Thyroid gland (tissue), 4 donors: ENCODE results near the gene FOXD2. TPM values are rescaled to one million over a fixed set of nuclear protein-coding genes. Genes with fewer than 3 reads are reported as not detected.

Source experiments
- DNase-seq, 2 donors: peaks; one replicate each; pipeline ENCODE4 v3.0.0-alpha.2; 2019
- H3K27ac ChIP-seq, 3 donors: fragments of 200-600 bp; sonication (generic); 1 replicate in 2 of 3; 2 replicates in 1 of 3; pipeline ENCODE4 v1.5.1; 2016 to 2019; ENCODE audit warnings: mild to moderate bottlenecking in 1 of 3, moderate library complexity in 1 of 3
- H3K27me3 ChIP-seq: fragments of 200-600 bp; sonication (generic); one replicate; pipeline ENCODE4 v1.5.1; 2019
- H3K36me3 ChIP-seq, 2 donors: fragments of 200-600 bp; sonication (generic); one replicate each; pipeline ENCODE4 v1.5.1; 2016 to 2019
- H3K4me1 ChIP-seq, 2 donors: fragments of 200-600 bp; sonication (generic); one replicate each; pipeline ENCODE4 v1.5.1; 2017 to 2019
- H3K4me3 ChIP-seq, 3 donors: fragments of 200-600 bp; sonication (generic); replicated peaks in 1 of 3; 1 replicate in 2 of 3; 2 replicates in 1 of 3; pipeline ENCODE4 v1.5.1; 2016; ENCODE audit warnings: mild to moderate bottlenecking in 1 of 3
- H3K9me3 ChIP-seq: fragments of 200-600 bp; sonication (generic); one replicate; pipeline ENCODE4 v1.5.1; 2017
- POLR2A ChIP-seq, 2 donors: fragments of 450-650 bp; IDR thresholded peaks; one replicate each; pipeline ENCODE4 v1.6.1; 2017; ENCODE audit warnings: antibody characterized with exemption in 2 of 2, mild to moderate bottlenecking in 2 of 2, moderate library complexity in 1 of 2
- WGBS, 2 donors: methylation state at CpG; one replicate each; pipeline ENCODE4 v1.1.5; 2017; 5-methylcytosine and 5-hydroxymethylcytosine counted together
- intact Hi-C: fragments of 100-400 bp; cut with DNase I; formaldehyde crosslinking; loops from one replicate; pipeline ENCODE4 v1.15.1; 2023
- total RNA-seq, 4 donors: library from RNA; depleted of rRNA; stranded (reverse); fragments of >200 nt; gene quantifications; one replicate each; pipeline ENCODE4 v1.2.3, GENCODE V29; 2016
- TF ChIP-seq, protein P1 (sequence below), 6 experiments: fragments of 200-600 bp in 3 of 6; fragments of 450-650 bp in 3 of 6; sonication (generic) in 3 of 6; IDR thresholded peaks; one replicate each; pipeline ENCODE4 v1.5.1; 2016 to 2019; ENCODE audit warnings: antibody characterized with exemption in 6 of 6, mild to moderate bottlenecking in 2 of 6, inconsistent platforms in 1 of 6, moderate library complexity in 1 of 6

Gene FOXD2
- total RNA-seq, 4 donors from 2014 or later: 0.11 to 0.54 TPM; not detected in 2

DNA sequence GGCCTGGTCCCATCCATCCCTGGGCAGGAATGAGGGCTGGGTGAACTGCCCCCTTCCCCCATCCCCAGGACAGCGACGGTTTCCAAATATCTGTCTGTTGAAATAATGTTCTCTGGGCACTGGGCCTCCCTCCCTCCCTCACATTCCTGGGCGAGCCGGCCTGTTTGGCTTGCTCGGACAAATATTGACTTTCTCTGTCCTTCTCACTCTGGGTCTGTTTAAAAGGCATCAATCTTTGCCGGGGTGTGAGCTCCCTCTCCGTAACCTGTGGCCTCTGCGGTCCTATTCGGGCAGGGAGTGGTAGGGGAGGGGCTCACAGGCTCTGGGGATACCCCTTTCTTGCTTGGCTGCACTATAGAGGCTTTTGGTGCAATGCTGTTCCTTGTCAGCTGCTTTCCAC lies 40.2 kb downstream of the FOXD2 start:
- TF ChIP-seq POLR2A (IDR thresholded peaks at IDR 0.05): no peak
- TF ChIP-seq, protein P1, sequence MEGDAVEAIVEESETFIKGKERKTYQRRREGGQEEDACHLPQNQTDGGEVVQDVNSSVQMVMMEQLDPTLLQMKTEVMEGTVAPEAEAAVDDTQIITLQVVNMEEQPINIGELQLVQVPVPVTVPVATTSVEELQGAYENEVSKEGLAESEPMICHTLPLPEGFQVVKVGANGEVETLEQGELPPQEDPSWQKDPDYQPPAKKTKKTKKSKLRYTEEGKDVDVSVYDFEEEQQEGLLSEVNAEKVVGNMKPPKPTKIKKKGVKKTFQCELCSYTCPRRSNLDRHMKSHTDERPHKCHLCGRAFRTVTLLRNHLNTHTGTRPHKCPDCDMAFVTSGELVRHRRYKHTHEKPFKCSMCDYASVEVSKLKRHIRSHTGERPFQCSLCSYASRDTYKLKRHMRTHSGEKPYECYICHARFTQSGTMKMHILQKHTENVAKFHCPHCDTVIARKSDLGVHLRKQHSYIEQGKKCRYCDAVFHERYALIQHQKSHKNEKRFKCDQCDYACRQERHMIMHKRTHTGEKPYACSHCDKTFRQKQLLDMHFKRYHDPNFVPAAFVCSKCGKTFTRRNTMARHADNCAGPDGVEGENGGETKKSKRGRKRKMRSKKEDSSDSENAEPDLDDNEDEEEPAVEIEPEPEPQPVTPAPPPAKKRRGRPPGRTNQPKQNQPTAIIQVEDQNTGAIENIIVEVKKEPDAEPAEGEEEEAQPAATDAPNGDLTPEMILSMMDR (IDR thresholded peaks at IDR 0.05): no peak
- Histone ChIP-seq H3K9me3 (no peaks in the 10 kb centered on the region), H3K27ac (no peak overlapping the region), H3K27me3 (no peaks in the 10 kb centered on the region), H3K4me1 (no peaks in the 10 kb centered on the region), H3K36me3 (no peaks in the 10 kb centered on the region), H3K4me3 (no peak overlapping the region)
- intact Hi-C loops: no loop called here
- no peak for DNase-seq
- WGBS, 2 donors: 36 to 46% methylated on average over 8 to 9 of the region's 9 CpGs

DNA sequence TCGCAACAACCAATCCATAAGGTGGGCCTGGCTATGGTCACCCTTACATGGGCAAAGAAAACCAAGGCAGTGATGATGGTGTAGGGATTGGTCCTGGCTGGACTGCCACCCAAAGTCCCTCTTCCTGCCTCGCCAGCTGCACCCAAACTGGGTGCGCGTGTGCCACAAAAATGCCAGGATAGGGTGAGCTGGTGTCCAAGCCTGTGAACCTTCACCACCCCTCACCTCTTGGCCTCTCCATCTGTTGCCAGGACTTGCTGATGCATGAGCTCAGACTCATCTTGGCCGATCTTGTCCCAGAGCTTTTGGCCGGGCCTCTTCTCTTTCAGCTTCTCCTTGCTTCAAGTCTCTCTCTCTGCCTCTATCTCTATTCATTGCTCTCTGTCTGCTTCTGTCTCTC lies 41.8 kb downstream of the FOXD2 start:
- intact Hi-C loops: no loop called here
- Histone ChIP-seq H3K27ac (no peak overlapping the region), H3K9me3 (no peaks in the 10 kb centered on the region), H3K27me3 (no peaks in the 10 kb centered on the region), H3K36me3 (no peaks in the 10 kb centered on the region), H3K4me3 (no peak overlapping the region), H3K4me1 (no peaks in the 10 kb centered on the region)
- TF ChIP-seq POLR2A (IDR thresholded peaks at IDR 0.05): no peak
- DNase-seq: no peak
- WGBS, 2 donors: 77 to 78% methylated on average over 6 of the region's 6 CpGs

DNA sequence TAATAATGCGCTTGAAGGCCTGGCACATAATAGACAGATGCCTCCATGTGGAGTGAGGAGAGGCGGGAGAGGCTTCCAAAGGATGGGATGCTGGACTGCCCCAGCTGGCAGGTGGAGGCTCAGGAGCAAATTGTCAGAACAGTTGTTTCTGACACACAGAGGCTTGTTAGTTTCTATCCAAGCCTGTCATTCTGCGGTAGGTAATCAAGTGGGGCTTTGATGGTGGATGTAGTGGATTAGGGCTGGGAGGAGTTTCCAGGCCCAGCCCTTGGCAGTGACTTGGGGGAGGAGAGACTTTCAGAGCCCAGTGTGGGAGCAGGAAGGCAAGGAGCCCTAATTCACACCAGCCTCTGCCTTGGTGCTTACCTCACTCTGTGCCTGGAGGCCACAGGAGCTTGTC lies 44.1 kb downstream of the FOXD2 start:
- intact Hi-C loops: no loop called here
- TF ChIP-seq, protein P1 (IDR thresholded peaks at IDR 0.05): no peak
- no peak for TF ChIP-seq POLR2A (IDR thresholded peaks at IDR 0.05)
- H3K4me3 ChIP-seq: no peak overlapping the region
- no peaks in the 10 kb centered on the region for H3K9me3 ChIP-seq
- H3K36me3 ChIP-seq: no peaks in the 10 kb centered on the region
- WGBS, 2 donors: 82 to 83% methylated on average over 3 of the region's 3 CpGs
- no peaks in the 10 kb centered on the region for H3K27me3 ChIP-seq
- no peaks in the 10 kb centered on the region for H3K4me1 ChIP-seq
- DNase-seq: no peak
- no peak overlapping the region for H3K27ac ChIP-seq

DNA sequence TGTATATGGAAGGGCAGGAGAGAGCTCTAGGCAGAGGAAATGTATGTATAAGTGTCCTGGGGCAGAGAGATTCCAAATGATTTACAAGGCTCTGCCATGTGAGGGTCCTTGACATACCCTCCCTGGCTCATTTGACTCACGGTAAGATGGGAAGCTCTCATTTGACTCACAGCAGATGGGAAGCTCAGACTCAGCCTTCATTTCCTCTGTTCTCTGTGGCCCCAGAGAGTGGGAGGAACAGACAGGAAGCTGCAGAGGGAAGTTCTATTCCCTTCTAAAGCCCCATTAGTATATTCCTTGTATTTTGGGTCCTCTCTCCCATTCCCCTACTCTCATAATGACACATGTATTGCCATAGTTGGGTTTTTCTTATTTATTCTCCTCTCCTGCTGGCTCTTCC lies 44.9 kb downstream of the FOXD2 start:
- Histone ChIP-seq H3K36me3 (no peaks in the 10 kb centered on the region), H3K27ac (no peak overlapping the region), H3K4me3 (no peak overlapping the region), H3K27me3 (no peaks in the 10 kb centered on the region), H3K4me1 (no peaks in the 10 kb centered on the region), H3K9me3 (no peaks in the 10 kb centered on the region)
- intact Hi-C loops: no loop called here
- DNase-seq: no peak
- TF ChIP-seq POLR2A (IDR thresholded peaks at IDR 0.05): no peak
- TF ChIP-seq, protein P1 (IDR thresholded peaks at IDR 0.05): no peak
- WGBS, 2 donors: 60% methylated on average over 1 of the region's 1 CpG

DNA sequence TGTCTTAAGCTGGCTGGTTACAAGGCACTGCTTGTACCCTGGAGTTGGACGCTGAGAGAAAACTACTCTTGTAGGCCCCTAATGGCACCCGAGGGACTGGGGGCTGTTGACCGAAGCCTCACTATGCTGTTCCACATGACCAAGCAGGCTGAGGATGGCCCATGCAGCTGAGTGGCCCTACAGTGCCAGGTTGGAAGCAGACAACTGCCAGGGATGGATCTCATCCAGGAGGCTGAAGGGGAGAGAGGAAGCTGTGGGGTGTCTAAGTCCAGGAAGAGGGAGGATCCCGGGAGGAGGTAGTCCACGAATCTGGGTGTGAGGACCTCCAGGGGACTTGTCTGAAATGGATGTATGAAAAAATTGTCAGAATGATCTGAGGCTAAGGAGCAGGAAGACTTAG lies 45.8 kb downstream of the FOXD2 start:
- Histone ChIP-seq H3K27me3 (no peaks in the 10 kb centered on the region), H3K9me3 (no peaks in the 10 kb centered on the region), H3K4me3 (no peak overlapping the region), H3K36me3 (no peaks in the 10 kb centered on the region), H3K4me1 (no peaks in the 10 kb centered on the region), H3K27ac (no peak overlapping the region)
- no peak for DNase-seq
- WGBS, 2 donors: 46 to 77% methylated on average over 4 to 5 of the region's 5 CpGs
- intact Hi-C loops: no loop called here
- no peak for TF ChIP-seq POLR2A (IDR thresholded peaks at IDR 0.05)

DNA sequence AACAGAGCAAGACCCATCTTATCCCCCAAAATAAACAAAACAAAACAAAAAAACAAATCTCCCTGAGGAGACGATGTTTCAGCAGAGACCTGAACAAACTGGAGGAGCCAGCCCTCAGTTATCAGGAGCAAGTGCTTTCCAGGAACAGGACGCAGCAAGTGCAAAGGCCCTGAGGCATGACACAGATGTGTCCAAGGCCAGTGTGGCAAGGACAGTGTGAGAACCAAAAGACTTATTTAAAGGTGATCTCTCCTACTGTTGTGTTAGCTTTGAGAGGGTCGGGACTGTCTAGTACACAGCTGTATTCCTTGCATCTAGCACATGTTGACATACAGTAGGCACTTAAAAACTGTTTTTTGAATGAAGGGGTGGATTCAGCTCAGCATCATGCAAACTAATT lies 48.0 kb downstream of the FOXD2 start:
- WGBS, 2 donors: 87 to 88% methylated on average over 3 of the region's 3 CpGs
- intact Hi-C loops: no loop called here
- Histone ChIP-seq H3K4me3 (no peak overlapping the region), H3K27ac (no peak overlapping the region), H3K36me3 (no peaks in the 10 kb centered on the region), H3K4me1 (no peaks in the 10 kb centered on the region), H3K9me3 (no peaks in the 10 kb centered on the region), H3K27me3 (no peaks in the 10 kb centered on the region)
- no peak for DNase-seq
- no peak for TF ChIP-seq POLR2A (IDR thresholded peaks at IDR 0.05)
- TF ChIP-seq, protein P1 (IDR thresholded peaks at IDR 0.05): no peak
